HG03432 (cell line): ENCODE data around the gene AP1G1.
A peak's percentile ranks its signal among the peaks of the same experiment; 100 is the strongest.
"Not testable (repeated sequence)": the region's sequence is repeated elsewhere in the genome, so short reads cannot be mapped to it uniquely, and the experiment has no call there.

Experiments
- ATAC-seq: cut with Tn5 transposase; IDR thresholded peaks from one replicate; pipeline ENCODE4 v1.9.1; 2021; ENCODE audit warnings: mild to moderate bottlenecking, moderate library complexity; ENCODE audit not compliant: unreplicated experiment

Gene AP1G1

GRCh38 chr16:71810155-71810530 lies 1.5 kb upstream of the AP1G1 start:
- ATAC-seq: not testable (repeated sequence)

- ATAC-seq: peak; percentile 37
These were observed 585 bp downstream of the AP1G1 start for GRCh38 chr16:71807905-71808592.

- ATAC-seq: no peak
These were observed 5.3 kb downstream of the AP1G1 start for GRCh38 chr16:71803305-71803690.

- no peak for ATAC-seq
These were observed 12.0 kb downstream of the AP1G1 start for GRCh38 chr16:71796501-71797097.

- no peak for ATAC-seq
These were observed 13.7 kb downstream of the AP1G1 start for GRCh38 chr16:71794943-71795342.

- ATAC-seq: no peak
These were observed 14.6 kb downstream of the AP1G1 start for GRCh38 chr16:71794018-71794417.

- no peak for ATAC-seq
These were observed 16.5 kb downstream of the AP1G1 start for GRCh38 chr16:71792176-71792575.

- not testable (repeated sequence) for ATAC-seq
These were observed 18.3 kb downstream of the AP1G1 start for GRCh38 chr16:71790329-71790728.

- ATAC-seq: no peak
These were observed 19.5 kb downstream of the AP1G1 start for GRCh38 chr16:71789136-71789535.

GRCh38 chr16:71788578-71788977 lies 20.1 kb downstream of the AP1G1 start:
- no peak for ATAC-seq

- not testable (repeated sequence) for ATAC-seq
These were observed 23.5 kb downstream of the AP1G1 start for GRCh38 chr16:71785143-71785542.

GRCh38 chr16:71784093-71784492 lies 24.5 kb downstream of the AP1G1 start:
- ATAC-seq: no peak

- no peak for ATAC-seq
These were observed 26.9 kb downstream of the AP1G1 start for GRCh38 chr16:71781741-71782140.

- ATAC-seq: no peak
These were observed 28.0 kb downstream of the AP1G1 start for GRCh38 chr16:71780521-71781089.

GRCh38 chr16:71778780-71779179 lies 29.9 kb downstream of the AP1G1 start:
- no peak for ATAC-seq

- no peak for ATAC-seq
These were observed 31.3 kb downstream of the AP1G1 start for GRCh38 chr16:71777329-71777728.

- peak; percentile 45 for ATAC-seq
These were observed 32.7 kb downstream of the AP1G1 start for GRCh38 chr16:71775949-71776348.

GRCh38 chr16:71771571-71771970 lies 37.1 kb downstream of the AP1G1 start:
- ATAC-seq: no peak

GRCh38 chr16:71769222-71769621 lies 39.4 kb downstream of the AP1G1 start:
- ATAC-seq: no peak

GRCh38 chr16:71767060-71767900 lies 41.4 kb downstream of the AP1G1 start:
- ATAC-seq: no peak

- no peak for ATAC-seq
These were observed 46.4 kb downstream of the AP1G1 start for GRCh38 chr16:71762186-71762585.

- no peak for ATAC-seq
These were observed 47.5 kb downstream of the AP1G1 start for GRCh38 chr16:71761097-71761496.
